ENCODE data around the gene SIPA1. TPM values are rescaled to one million over a fixed set of nuclear protein-coding genes. Genes with fewer than 3 reads are reported as not detected.
"Not testable (repeated sequence)": the region's sequence is repeated elsewhere in the genome, so short reads cannot be mapped to it uniquely, and the experiment has no call there.

The SIPA1 gene
- total RNA-seq, 1 donor from 2014 or later = 45.3 TPM

DNA sequence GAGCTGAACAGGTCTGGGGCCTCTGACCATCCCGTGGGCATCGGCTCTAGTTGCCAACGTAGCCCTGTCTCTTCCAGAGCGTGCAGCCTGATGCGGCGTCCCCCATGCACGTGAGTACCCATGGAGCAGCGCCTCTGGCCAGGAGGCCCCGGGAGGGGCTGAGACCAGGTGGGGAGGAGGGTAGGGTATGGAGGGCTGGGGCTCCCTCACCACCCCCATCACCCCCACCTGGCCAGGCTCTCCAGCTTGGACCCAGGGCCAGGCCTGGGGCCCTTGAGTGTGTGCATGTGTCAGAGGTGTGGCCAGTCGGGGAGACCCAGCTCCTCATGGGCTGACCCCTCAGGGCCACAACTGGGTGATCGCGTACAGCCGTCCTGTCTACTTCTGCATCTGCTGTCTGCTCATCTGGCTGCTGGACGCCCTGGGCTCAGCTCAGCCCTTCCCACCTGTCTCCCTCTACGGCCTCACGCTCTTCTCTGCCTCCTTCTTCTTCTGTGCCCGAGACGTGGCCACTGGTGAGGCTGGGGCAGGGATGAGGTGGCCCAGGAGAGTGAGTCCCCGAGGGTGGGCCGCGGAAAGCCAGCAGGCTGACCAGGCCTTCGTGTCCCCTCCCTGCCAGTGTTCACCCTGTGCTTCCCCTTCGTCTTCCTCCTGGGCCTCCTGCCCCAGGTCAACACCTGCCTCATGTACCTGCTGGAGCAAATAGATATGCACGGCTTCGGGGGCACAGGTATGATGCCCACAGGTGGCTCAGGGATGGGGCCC is 13.9 kb upstream of the SIPA1 start:
- no peak for DNase-seq (ENCODE audit: low read depth, low spot score)

DNA sequence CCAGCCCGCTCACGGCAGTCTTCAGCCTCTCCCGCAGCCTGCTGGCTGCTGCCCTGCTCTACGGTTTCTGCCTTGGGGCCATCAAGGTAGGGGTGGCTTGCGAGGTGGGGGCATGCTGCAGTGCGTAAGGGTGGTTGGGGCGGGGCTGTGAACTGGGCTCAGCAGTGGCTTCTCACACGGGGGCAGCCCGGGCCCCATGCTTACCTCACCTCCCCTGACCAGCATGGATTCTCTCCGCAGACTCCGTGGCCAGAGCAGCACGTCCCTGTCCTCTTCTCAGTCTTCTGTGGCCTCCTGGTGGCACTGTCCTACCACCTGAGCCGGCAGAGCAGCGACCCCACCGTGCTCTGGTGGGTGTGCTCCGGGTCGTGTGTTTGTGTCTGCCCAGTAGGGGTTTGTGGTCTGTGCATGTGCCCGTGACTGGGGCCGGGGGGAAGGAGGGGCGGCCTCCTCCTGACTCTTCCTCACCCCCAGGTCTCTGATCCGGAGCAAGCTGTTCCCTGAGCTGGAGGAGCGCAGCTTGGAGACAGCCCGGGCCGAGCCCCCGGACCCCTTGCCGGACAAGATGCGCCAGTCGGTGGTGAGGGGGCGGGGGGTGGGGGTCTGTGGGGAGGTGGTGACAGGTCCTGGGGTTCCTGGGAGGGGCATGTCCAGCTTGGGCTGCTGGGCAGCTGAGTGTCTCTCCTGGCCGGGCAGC is 12.8 kb upstream of the SIPA1 start:
- no peak for DNase-seq (ENCODE audit: low read depth, low spot score)

DNA sequence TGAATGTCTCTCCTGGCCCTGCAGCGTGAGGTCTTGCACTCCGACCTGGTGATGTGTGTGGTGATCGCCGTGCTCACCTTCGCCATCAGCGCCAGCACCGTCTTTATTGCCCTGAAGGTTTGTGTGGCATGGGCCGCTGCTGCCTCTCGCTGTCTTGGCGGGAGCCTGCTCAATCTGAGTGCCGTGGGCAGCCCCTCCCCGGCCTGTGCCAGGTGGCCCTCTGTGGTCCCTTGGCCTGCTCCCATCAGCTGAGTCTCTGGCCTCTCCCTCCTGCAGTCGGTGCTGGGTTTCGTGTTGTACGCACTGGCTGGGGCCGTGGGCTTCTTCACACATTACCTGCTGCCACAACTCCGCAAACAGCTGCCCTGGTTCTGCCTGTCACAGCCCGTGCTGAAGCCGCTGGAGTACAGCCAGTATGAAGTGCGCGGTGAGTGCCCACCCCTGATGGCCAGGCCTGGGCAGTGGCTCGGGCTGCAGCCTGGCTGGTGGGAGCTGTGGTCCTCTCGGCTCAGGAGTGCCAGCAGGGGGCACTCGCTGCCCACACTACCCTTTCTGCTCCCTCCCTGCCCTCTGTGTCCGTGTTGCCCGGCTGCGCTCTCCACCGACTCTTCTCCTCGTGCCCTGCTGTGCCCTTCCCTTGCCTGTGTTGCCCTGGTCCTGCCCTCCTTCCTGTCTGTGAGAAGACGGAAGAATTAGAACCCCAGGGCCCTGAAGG is 12.1 kb upstream of the SIPA1 start:
- no peak for DNase-seq (ENCODE audit: low read depth, low spot score)

DNA sequence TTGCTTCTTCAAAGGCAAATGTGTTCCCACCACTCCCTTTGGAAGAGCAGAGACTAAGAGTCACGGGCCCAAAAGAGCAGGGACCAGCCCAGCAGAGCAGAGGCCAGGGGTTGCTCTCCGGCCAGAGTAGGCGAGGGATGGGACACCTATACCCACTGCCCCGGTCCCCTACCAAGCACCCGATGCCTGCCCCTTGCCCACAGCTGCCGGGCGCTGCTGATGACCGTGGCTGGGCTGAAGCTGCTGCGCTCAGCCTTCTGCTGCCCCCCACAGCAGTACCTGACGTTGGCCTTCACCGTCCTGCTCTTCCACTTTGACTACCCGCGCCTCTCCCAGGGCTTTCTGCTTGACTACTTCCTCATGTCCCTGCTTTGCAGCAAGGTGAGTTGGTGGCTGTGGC is 10.7 kb upstream of the SIPA1 start:
- no peak for DNase-seq (ENCODE audit: low read depth, low spot score)

DNA sequence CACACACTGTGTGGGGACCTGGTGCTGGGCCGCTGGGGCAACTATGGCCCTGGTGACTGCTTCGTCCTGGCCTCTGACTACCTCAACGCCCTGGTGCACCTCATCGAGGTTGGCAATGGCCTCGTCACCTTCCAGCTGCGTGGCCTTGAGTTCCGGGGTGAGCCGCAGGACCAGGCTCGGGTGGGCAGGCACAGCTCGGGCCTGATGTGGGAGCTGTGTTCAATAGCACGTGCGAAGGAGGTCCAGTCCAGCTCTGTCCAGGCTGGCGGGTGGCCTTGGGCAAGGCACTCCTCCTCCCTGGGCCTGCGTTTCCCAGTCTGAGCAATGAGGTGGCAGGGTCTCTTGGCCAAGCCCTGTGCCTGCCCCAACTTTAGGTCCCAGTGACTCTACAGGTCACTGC is 8.3 kb upstream of the SIPA1 start:
- no peak for DNase-seq (ENCODE audit: low read depth, low spot score)

DNA sequence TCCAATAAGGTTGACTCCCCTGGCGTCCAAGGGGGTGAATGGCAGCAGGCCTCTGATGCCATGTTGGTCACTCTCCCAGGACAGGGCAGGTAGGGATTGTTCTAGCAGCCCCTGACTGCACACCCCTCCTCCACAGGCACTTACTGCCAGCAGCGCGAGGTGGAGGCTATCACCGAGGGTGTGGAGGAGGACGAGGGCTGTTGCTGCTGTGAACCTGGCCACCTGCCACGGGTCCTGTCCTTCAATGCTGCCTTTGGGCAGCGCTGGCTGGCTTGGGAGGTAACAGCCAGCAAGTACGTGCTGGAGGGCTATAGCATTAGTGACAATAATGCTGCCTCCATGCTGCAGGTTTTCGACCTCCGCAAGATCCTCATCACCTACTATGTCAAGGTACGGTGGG is 7.7 kb upstream of the SIPA1 start:
- DNase-seq (ENCODE audit: low read depth, low spot score) = no peak

DNA sequence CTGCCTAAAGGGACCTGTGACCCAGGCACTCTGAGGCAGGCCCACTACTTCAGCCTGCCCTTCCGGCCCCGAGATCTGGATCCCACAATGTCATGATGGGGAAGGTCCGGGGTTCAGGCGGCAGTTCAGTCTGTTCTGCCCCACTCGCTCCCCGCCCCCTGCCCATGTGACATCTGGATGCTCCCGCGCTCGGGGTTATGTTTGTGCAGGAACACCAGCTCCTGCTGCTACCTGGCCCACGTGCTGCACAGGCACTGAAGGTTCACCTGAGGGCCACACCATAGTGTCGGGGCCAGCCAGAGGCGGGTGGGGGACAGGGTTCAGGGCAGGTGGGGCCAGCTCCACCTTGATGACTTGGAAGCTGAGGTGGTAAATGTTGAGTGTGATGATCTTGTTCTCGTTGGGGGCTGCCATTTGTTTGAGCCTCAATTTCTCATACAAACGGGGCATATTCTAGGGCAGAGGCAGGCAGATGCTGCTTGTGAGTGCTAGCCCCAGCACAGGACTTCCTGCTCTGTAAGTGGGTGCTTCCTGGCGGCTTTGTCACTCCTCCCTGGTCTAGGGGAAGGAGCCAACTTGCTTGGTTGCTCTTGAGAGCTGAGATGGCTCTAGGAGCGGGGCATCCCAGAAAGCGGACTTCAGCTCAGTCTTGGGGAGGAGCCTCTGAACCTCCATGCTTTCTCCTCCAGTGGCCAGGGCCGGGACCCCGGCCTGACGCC is 4.4 kb upstream of the SIPA1 start:
- no peak for DNase-seq (ENCODE audit: low read depth, low spot score)

DNA sequence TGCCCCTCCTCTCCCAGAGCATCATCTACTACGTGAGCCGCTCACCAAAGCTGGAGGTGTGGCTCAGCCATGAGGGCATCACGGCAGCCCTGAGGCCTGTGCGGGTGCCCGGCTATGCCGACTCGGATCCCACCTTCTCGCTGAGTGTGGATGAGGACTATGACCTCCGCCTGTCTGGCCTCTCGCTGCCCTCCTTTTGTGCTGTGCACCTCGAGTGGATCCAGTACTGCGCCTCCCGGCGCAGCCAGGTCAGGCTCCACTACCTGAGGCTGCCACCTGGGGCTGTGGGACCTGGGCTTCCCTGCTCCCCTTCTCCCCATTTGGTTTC is 3.8 kb upstream of the SIPA1 start:
- no peak for DNase-seq (ENCODE audit: low read depth, low spot score)

DNA sequence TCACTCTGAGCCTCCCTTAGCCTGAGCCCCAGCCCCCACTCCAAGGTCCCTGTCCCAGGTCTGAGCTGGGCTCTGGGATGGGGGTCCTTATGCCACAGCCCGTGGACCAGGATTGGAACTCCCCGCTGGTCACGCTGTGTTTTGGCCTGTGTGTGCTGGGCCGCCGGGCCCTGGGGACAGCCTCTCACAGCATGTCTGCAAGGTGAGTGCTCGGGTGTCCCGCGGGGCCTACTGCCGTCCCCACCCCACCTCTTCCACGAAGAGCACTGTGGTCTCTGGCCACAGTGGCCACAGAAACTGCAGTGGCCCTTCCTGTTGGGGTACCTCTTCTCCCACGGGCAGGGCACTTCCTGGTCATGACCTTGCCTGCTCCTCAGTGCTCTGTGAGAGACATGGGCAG is 3.5 kb upstream of the SIPA1 start:
- DNase-seq (ENCODE audit: low read depth, low spot score) = no peak

DNA sequence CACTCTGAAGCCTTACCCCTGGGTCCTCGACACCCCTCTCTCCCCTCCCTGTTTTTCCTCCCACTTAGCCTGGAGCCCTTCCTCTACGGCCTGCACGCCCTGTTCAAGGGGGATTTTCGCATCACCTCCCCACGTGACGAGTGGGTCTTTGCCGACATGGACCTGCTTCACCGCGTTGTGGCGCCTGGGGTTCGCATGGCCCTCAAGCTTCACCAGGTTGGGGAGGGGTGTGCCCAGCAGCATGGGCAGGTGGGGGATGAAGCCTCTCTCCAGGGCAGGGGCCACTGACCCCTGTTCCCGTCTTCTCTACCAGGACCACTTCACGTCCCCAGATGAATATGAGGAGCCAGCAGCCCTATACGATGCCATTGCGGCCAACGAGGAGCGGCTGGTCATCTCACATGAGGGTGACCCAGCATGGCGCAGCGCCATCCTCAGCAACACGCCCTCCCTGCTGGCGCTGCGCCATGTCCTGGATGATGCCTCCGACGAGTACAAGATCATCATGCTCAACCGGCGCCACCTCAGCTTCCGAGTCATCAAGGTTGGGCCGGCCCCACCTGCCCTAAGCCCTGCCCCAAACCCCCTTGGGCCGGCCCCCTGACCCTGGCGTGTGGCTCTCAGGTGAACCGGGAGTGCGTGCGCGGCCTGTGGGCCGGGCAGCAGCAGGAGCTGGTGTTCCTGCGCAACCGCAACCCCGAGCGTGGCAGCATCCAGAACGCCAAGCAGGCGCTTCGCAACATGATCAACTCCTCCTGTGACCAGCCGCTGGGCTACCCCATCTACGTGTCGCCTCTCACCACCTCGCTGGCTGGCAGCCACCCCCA is 2.8 kb upstream of the SIPA1 start:
- no peak for DNase-seq (ENCODE audit: low read depth, low spot score)

DNA sequence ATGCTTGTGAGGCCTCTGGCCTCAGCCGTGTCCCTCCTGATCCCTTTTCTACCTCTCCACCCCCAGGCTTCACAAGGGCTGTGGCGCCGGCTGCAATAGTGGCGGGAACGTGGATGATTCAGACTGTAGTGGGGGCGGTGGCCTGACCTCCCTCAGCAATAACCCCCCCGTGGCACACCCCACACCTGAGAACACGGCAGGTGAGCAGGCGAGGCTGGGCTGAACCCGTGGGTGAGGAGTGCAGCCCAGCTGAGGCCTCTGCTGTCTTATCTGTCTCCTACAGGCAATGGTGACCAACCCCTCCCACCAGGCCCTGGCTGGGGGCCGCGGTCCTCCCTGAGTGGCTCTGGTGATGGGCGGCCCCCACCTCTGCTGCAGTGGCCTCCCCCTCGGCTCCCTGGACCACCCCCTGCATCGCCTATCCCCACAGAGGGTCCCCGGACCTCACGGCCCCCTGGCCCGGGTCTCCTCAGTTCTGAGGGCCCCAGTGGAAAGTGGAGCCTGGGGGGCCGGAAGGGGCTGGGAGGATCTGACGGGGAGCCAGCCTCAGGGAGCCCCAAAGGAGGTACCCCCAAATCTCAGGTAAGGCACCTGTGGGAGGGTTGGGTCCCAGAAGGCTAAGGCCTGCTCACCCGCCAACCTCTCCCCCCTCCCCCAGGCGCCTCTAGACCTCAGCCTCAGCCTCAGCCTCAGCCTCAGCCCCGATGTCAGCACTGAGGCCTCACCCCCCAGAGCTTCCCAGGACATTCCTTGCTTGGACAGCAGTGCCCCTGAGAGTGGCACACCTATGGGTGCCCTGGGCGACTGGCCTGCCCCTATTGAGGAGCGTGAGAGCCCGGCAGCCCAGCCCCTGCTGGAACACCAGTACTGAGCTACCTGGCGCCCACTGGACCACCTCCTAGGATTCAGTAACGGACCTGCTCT is 1.5 kb upstream of the SIPA1 start:
- no peak for DNase-seq (ENCODE audit: low read depth, low spot score)

DNA sequence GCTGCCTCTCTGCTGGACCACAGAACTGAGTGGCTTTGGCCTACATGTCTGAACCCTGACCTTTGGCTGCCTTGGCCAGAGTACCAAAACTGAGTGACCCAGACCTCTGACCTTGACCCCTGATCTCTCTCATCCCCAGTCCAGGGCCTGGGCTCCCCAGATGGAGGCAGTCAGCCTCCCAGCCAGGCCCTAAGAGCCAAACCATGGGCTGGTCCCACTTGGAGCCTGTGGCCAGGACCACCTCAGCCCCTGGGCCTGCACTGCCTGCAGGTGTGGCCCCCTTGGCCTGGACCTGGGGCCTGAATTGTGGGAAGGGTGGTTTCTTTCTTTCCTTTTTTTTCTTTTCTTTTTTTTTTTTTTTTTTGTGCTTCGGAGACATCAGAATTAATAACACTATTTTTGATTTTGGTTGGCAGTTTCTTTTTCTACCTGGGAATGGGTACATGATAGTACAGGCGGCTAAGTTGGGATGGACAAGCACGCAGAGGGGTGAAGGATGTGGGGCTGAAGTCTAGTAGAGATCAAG is 806 bp upstream of the SIPA1 start:
- no peak for DNase-seq (ENCODE audit: low read depth, low spot score)

DNA sequence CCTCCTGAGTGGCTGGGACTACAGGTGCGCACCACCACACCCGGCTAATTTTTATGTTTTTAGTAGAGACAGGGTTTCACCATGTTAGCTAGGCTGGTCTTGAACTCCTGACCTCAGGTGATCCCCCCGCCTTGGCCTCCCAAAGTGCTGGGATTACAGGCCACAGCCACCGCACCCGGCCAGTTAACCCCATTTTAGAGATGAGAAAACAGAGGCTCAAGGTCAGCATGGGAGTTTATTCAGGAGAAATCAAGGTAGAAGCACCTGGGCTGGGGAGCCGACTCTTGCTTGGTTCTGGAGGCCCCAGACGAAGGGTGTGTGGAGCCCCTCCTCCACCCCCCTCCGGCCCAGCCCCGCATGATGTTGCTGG is 1.3 kb downstream of the SIPA1 start:
- DNase-seq (ENCODE audit: low read depth, low spot score) = not testable (repeated sequence)

DNA sequence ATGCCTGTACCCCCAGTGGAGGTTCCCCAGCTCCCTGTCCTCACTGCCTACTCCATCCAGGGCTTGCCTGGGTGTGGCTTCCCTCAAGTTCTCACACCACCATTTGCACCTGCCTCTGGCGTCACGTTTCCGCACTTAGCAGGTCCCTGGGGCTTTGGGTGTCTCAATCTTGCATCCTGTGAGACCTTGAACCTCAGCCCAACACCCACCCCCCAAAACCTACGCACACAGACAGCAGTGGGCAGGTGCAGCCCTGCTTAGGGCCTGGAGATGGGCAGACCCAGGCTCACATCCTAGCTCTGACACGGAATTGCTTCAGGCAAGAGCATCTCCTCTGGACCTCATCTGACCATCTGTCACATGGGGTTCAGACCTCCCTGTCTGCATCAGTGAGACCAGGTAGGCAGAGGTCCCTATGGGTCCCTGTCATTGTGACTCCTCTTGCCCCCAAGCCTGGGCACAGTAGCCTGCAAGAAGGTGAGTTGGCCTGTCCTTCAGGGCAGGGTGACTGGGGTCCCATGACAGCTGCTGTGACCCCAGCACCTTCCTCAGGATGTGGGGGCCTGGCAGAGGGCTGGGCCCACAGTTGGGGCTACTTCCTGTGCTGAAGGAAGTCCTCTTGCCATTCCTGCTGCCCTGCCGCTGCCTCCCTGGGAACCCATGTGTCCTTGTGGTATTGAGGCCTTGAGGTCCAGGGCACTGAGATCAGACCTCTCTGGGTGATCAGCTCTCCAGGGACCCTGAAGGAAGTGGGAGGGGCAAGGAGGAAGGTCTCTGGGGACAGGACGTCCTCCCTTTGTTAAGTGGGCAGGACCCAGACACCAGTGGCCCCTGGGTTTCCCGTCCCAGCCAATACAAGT is 2.0 kb downstream of the SIPA1 start:
- DNase-seq (ENCODE audit: low read depth, low spot score) = no peak

DNA sequence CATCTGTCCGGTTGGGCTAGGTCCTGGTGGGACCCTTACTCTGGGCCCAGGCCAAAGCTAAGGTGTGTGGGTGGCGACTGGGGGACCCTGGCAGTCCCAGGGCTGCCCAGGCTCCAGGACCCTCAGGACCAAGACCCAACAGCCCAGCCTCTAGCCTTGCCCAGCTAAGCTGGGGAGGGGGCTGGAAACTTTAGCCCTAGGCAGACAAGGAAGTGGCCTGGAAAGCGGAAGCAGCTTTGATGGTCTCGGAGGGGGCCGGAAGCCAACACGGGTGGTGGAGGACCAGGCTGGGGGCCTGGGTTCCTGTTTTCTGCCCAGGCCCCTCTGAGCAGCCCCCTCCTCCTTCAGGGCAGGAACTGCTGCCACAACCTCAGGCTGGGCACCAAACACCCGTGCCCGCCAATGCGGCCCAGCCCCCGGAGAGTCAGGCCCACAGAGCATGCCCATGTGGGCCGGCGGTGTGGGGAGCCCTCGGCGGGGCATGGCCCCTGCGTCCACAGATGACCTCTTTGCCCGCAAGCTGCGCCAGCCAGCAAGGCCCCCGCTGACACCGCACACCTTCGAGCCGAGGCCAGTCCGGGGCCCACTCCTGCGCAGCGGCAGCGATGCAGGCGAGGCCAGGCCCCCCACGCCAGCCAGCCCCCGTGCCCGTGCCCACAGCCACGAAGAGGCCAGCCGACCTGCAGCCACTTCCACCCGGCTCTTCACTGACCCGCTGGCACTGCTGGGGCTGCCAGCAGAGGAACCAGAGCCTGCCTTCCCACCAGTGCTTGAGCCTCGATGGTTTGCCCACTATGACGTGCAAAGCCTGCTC is 2.8 kb downstream of the SIPA1 start:
- no peak for DNase-seq (ENCODE audit: low read depth, low spot score)

DNA sequence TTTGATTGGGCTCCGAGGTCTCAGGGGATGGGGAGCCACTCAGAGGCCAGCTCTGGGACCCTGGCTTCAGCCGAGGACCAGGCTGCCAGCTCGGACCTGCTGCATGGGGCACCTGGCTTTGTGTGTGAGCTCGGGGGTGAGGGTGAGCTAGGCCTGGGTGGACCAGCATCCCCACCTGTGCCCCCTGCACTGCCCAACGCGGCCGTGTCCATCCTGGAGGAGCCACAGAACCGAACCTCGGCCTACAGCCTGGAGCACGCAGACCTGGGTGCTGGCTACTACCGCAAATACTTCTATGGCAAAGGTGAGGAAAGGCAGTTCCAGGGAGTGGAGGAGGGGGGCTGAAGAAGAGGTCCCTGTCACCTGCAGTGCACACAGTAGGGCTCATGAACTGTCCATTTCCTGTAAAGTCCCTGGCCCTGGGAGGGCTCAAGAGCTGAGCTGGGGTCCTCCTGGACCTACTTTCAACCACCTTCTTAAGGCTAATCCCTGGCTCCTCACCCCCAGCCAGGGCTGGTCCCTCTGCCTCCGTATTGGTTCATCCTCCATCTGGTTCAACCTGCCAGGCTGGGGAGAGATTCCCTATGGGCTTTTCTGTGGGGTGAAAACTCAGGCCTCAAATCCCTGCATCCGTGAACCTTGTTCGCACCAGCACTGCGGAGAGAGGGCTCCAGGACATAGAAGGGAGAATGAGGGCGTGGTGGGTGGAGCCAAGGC is 3.6 kb downstream of the SIPA1 start:
- no peak for DNase-seq (ENCODE audit: low read depth, low spot score)

DNA sequence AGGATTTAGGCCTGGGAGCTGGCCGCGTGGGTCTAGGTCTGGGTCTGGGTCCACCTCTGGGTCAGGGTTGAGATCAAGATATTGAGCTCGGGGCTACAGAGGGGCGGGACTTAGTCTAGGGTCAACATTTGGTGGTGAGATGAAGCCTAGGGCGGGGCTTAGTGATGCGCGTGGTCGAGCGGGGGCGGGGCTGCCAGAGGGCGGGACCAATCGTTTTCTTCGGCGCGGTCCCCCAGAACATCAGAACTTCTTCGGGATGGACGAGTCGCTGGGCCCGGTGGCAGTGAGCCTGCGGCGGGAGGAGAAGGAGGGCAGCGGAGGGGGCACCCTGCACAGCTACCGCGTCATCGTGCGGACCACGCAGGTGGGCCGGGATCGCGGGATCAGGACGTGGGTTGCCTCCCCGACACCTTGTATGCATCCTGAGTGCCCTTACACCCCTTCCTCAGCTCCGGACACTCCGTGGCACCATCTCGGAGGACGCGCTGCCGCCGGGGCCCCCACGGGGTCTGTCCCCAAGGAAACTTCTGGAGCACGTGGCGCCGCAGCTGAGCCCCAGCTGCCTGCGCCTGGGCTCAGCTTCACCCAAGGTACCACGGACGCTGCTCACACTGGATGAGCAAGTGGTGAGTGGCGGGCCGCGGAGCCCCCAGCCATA is 4.2 kb downstream of the SIPA1 start:
- DNase-seq (ENCODE audit: low read depth, low spot score) = no peak

Measured in pulmonary artery endothelial cell (primary cell).